ENCODE results near the gene NPR2.

The NPR2 gene

DNA sequence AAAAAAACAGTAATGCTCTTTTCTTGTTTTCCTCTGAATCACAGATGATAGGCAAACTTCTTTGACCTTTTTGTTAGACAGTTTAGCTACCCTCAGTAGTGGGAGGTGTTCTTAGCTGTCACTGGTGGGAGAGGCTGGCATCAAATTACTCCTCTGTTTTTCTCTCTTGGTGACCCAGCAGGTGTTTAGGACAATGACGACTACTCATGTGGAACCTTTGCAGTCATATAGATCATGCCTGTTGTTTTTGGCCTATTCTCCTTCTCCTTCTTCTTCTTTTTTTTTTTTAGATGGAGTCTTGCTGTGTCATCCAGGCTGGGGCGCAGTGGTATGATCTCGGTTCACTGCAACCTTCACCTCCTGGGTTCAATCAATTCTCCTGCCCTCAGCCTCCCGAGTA is 15.4 kb upstream of the NPR2 start:
- no peak for ATAC-seq
- no peak for TF ChIP-seq ZC3H10 (CRISPR knock-in tag; IDR thresholded peaks at IDR 0.05)
- TF ChIP-seq, protein P1, sequence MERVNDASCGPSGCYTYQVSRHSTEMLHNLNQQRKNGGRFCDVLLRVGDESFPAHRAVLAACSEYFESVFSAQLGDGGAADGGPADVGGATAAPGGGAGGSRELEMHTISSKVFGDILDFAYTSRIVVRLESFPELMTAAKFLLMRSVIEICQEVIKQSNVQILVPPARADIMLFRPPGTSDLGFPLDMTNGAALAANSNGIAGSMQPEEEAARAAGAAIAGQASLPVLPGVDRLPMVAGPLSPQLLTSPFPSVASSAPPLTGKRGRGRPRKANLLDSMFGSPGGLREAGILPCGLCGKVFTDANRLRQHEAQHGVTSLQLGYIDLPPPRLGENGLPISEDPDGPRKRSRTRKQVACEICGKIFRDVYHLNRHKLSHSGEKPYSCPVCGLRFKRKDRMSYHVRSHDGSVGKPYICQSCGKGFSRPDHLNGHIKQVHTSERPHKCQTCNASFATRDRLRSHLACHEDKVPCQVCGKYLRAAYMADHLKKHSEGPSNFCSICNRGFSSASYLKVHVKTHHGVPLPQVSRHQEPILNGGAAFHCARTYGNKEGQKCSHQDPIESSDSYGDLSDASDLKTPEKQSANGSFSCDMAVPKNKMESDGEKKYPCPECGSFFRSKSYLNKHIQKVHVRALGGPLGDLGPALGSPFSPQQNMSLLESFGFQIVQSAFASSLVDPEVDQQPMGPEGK (CRISPR knock-in tag; IDR thresholded peaks at IDR 0.05; ENCODE audit: borderline replicate concordance): no peak
- no peak for TF ChIP-seq POU6F1 (CRISPR knock-in tag; IDR thresholded peaks at IDR 0.05; ENCODE audit: borderline replicate concordance, low read depth)
- TF ChIP-seq RARB (CRISPR knock-in tag; IDR thresholded peaks at IDR 0.05): no peak
- no peak for TF ChIP-seq CREB5 (CRISPR knock-in tag; IDR thresholded peaks at IDR 0.05; ENCODE audit: low read depth)
- TF ChIP-seq TSHZ2 (CRISPR knock-in tag; IDR thresholded peaks at IDR 0.05): no peak
- TF ChIP-seq ZNF8 (CRISPR knock-in tag; IDR thresholded peaks at IDR 0.05): no peak
- no peak for TF ChIP-seq GLIS3 (CRISPR knock-in tag; IDR thresholded peaks at IDR 0.05)
- TF ChIP-seq CSDC2 (CRISPR knock-in tag; IDR thresholded peaks at IDR 0.05): no peak
- no peak for TF ChIP-seq TCF4 (CRISPR knock-in tag; IDR thresholded peaks at IDR 0.05; ENCODE audit: borderline replicate concordance)
- TF ChIP-seq, protein P2, sequence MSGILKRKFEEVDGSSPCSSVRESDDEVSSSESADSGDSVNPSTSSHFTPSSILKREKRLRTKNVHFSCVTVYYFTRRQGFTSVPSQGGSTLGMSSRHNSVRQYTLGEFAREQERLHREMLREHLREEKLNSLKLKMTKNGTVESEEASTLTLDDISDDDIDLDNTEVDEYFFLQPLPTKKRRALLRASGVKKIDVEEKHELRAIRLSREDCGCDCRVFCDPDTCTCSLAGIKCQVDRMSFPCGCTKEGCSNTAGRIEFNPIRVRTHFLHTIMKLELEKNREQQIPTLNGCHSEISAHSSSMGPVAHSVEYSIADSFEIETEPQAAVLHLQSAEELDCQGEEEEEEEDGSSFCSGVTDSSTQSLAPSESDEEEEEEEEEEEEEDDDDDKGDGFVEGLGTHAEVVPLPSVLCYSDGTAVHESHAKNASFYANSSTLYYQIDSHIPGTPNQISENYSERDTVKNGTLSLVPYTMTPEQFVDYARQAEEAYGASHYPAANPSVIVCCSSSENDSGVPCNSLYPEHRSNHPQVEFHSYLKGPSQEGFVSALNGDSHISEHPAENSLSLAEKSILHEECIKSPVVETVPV (CRISPR knock-in tag; IDR thresholded peaks at IDR 0.05): no peak
- no peak for TF ChIP-seq ZFP3 (CRISPR knock-in tag; IDR thresholded peaks at IDR 0.05)
- TF ChIP-seq ISL1 (CRISPR knock-in tag; IDR thresholded peaks at IDR 0.05): no peak
- no peak for TF ChIP-seq ZNF565 (CRISPR knock-in tag; conservative IDR thresholded peaks at IDR 0.05; ENCODE audit: low read depth)
- TF ChIP-seq ARNTL (CRISPR knock-in tag; IDR thresholded peaks at IDR 0.05; ENCODE audit: borderline replicate concordance, low read depth): no peak
- TF ChIP-seq BACH2 (CRISPR knock-in tag; IDR thresholded peaks at IDR 0.05; ENCODE audit: borderline replicate concordance): no peak
- TF ChIP-seq ZNF70 (CRISPR knock-in tag; IDR thresholded peaks at IDR 0.05): no peak
- TF ChIP-seq ESRRG (CRISPR knock-in tag; IDR thresholded peaks at IDR 0.05): no peak
- no peak for TF ChIP-seq SNAI2 (CRISPR knock-in tag; IDR thresholded peaks at IDR 0.05)

DNA sequence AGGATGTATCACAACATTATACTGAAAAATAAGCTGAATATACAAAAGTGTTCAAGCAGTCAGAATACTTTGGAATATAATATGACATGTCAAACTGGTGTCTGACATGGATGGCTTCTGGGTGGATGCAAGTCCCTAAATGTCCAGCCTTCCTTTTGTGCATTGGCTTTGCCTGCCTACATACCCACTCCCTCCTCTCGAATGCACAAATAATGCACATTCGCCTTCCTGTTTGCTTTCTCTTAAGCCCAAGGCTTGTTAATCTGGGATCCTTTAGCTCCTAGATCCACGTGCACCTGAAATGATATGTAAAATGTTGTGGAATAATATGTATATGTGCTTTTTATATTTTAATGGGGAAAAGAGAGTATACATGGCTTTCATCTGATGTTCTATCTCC is 12.9 kb upstream of the NPR2 start:
- TF ChIP-seq TCF4 (CRISPR knock-in tag; IDR thresholded peaks at IDR 0.05; ENCODE audit: borderline replicate concordance) (no peak), ZNF565 (CRISPR knock-in tag; conservative IDR thresholded peaks at IDR 0.05; ENCODE audit: low read depth) (no peak)
- no peak for ATAC-seq

GRCh38 chr9:35781066-35781465 is 10.3 kb upstream of the NPR2 start:
- TF ChIP-seq, protein P2 (CRISPR knock-in tag; IDR thresholded peaks at IDR 0.05): no peak
- TF ChIP-seq ARNTL (CRISPR knock-in tag; IDR thresholded peaks at IDR 0.05; ENCODE audit: borderline replicate concordance, low read depth): no peak
- TF ChIP-seq OSR1 (CRISPR knock-in tag; IDR thresholded peaks at IDR 0.05): no peak
- TF ChIP-seq TSHZ2 (CRISPR knock-in tag; IDR thresholded peaks at IDR 0.05): no peak
- TF ChIP-seq TCF4 (CRISPR knock-in tag; IDR thresholded peaks at IDR 0.05; ENCODE audit: borderline replicate concordance): no peak
- no peak for TF ChIP-seq CSDC2 (CRISPR knock-in tag; IDR thresholded peaks at IDR 0.05)
- TF ChIP-seq SNAI2 (CRISPR knock-in tag; IDR thresholded peaks at IDR 0.05): no peak
- TF ChIP-seq CREB5 (CRISPR knock-in tag; IDR thresholded peaks at IDR 0.05; ENCODE audit: low read depth): no peak
- no peak for TF ChIP-seq RARB (CRISPR knock-in tag; IDR thresholded peaks at IDR 0.05)
- no peak for TF ChIP-seq ZFP3 (CRISPR knock-in tag; IDR thresholded peaks at IDR 0.05)
- no peak for TF ChIP-seq ISL1 (CRISPR knock-in tag; IDR thresholded peaks at IDR 0.05)
- TF ChIP-seq ZNF565 (CRISPR knock-in tag; conservative IDR thresholded peaks at IDR 0.05; ENCODE audit: low read depth): no peak
- TF ChIP-seq BACH2 (CRISPR knock-in tag; IDR thresholded peaks at IDR 0.05; ENCODE audit: borderline replicate concordance): no peak
- TF ChIP-seq GLIS3 (CRISPR knock-in tag; IDR thresholded peaks at IDR 0.05): no peak
- TF ChIP-seq ESRRG (CRISPR knock-in tag; IDR thresholded peaks at IDR 0.05): no peak
- no peak for TF ChIP-seq PPARA (CRISPR knock-in tag; IDR thresholded peaks at IDR 0.05; ENCODE audit: borderline replicate concordance)
- no peak for ATAC-seq
